HepG2 (cell line): ENCODE results near the gene SLC4A2. TPM values are rescaled to one million over a fixed set of nuclear protein-coding genes. Genes with fewer than 3 reads are reported as not detected.
A peak's percentile ranks its signal among the peaks of the same experiment; 100 is the strongest.

Experiments used
- HBP1 ChIP-seq: IDR thresholded peaks from 2 replicates; pipeline ENCODE4 v1.6.1; 2016; ENCODE audit warnings: low read depth, control low read depth
- HNF4A ChIP-seq: sonication (generic); formaldehyde crosslinking; IDR thresholded peaks from 2 replicates; pipeline ENCODE4 v1.4.0; 2020; ENCODE audit warnings: missing genetic modification reagents
- PITX1 ChIP-seq: sonication (generic); formaldehyde crosslinking; IDR thresholded peaks from 2 replicates; pipeline ENCODE4 v1.5.1; 2020; ENCODE audit warnings: mild to moderate bottlenecking, missing genetic modification reagents
- RCOR2 ChIP-seq: IDR thresholded peaks from 2 replicates; pipeline ENCODE4 v1.6.1; 2016; ENCODE audit warnings: missing biosample characterization, missing genetic modification reagents
- RELA ChIP-seq: sonication (generic); formaldehyde crosslinking; IDR thresholded peaks from 2 replicates; pipeline ENCODE4 v1.4.0; 2020; ENCODE audit warnings: missing genetic modification reagents
- SMYD3 ChIP-seq: sonication (generic); formaldehyde crosslinking; IDR thresholded peaks from 2 replicates; pipeline ENCODE4 v1.8.1; 2023; ENCODE audit warnings: mild to moderate bottlenecking, missing genetic modification reagents
- SNAPC4 ChIP-seq: sonication (generic); formaldehyde crosslinking; IDR thresholded peaks from 2 replicates; pipeline ENCODE4 v1.4.0; 2020; ENCODE audit warnings: mild to moderate bottlenecking, missing genetic modification reagents
- ZBTB21 ChIP-seq: sonication (generic); formaldehyde crosslinking; IDR thresholded peaks from 2 replicates; pipeline ENCODE4 v1.4.0; 2020; ENCODE audit warnings: missing genetic modification reagents
- ZNF318 ChIP-seq: sonication (generic); formaldehyde crosslinking; IDR thresholded peaks from 2 replicates; pipeline ENCODE4 v1.4.0; 2020; ENCODE audit warnings: mild to moderate bottlenecking, missing genetic modification reagents
- polyA plus RNA-seq, 8 experiments: library from polyadenylated mRNA; depleted of rRNA in 3 of 8; stranded (reverse) in 7 of 8; unstranded in 1 of 8; fragments of >200 nt; fragmentation: Illumina TruSeq in 4 of 8; extraction: Trizol in 4 of 8; gene quantifications; 2 replicates each; pipeline versions ENCODE4 v1.2.1 to v1.2.3, GENCODE V29; 2011 to 2016; ENCODE audit warnings: low read depth in 4 of 8, missing spikeins in 1 of 8, mixed read lengths in 1 of 8; ENCODE audit not compliant: insufficient read depth in 1 of 8
- total RNA-seq, 5 experiments: library from RNA; depleted of rRNA; stranded (reverse); fragments of >200 nt; fragmentation: Illumina TruSeq; extraction: Trizol; gene quantifications; 2 replicates each; pipeline ENCODE4 v1.2.3, GENCODE V29; 2016; ENCODE audit warnings: low read depth in 1 of 5
- TF ChIP-seq, protein P1 (sequence below): sonication (generic); formaldehyde crosslinking; IDR thresholded peaks from 2 replicates; pipeline ENCODE4 v1.8.0; 2022; ENCODE audit warnings: missing genetic modification reagents, mild to moderate bottlenecking, inconsistent platforms, borderline replicate concordance
- TF ChIP-seq, protein P2 (sequence below): sonication (generic); formaldehyde crosslinking; IDR thresholded peaks from 2 replicates; pipeline ENCODE4 v1.8.0; 2022; ENCODE audit warnings: mild to moderate bottlenecking, missing genetic modification reagents, borderline replicate concordance

SLC4A2 gene
- total and polyA plus RNA-seq, 2 of the 13 experiments (the other 11 are each of a cell fraction or from before 2014, with no cell fraction given), result 51.9 to 73.4 TPM

DNA sequence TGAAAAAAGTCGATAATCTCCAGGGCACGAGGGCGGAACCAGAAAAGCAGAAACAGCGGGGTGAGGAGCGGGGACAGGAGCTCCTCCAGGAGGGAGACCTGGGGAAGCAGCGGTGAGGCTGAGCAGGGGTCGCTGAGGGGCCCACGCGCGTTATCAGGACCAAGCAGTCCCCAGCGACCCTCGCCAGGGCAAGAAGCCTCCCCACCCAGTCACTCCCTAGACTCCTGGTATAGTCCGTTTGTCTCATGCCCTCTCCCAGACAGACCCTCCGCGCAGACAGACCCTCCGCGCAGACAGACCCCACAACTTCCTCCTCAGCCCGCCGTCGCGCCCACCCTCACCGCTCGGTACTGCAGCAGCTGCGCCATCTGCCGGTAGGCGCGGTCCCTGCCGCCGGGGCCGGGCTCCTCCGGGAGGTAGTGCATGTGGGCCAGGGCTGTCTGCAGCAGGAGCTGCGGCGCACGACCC lies 41.4 kb upstream of the SLC4A2 start (continued):
- no peak for TF ChIP-seq HNF4A (CRISPR knock-in tag)
- TF ChIP-seq SMYD3 (CRISPR knock-in tag), result no peak
- TF ChIP-seq, protein P1, sequence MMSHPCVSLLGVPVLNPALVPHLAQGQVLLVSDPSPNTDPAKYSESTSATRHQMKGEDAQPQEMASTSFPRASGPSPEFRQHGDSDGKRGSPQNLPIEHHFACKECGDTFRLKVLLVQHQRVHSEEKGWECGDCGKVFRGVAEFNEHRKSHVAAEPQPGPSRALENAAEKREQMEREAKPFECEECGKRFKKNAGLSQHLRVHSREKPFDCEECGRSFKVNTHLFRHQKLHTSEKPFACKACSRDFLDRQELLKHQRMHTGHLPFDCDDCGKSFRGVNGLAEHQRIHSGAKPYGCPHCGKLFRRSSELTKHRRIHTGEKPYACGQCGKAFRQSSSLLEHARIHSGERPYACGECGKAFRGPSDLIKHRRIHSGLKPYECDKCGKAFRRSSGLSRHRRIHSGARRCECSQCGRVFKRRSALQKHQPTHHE (CRISPR knock-in tag), result no peak
- TF ChIP-seq, protein P2, sequence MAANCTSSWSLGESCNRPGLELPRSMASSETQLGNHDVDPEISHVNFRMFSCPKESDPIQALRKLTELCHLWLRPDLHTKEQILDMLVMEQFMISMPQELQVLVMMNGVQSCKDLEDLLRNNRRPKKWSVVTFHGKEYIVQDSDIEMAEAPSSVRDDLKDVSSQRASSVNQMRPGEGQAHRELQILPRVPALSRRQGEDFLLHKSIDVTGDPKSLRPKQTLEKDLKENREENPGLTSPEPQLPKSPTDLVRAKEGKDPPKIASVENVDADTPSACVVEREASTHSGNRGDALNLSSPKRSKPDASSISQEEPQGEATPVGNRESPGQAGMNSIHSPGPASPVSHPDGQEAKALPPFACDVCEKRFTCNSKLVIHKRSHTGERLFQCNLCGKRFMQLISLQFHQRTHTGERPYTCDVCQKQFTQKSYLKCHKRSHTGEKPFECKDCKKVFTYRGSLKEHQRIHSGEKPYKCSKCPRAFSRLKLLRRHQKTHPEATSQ (CRISPR knock-in tag), result no peak
- TF ChIP-seq SNAPC4, result 0 out of 2 replicates have a peak, but pooled peaks have one; percentile 42
- TF ChIP-seq ZBTB21 (CRISPR knock-in tag), result no peak
- TF ChIP-seq RCOR2 (CRISPR knock-in tag), result no peak
- no peak for TF ChIP-seq RELA
- no peak for TF ChIP-seq HBP1 (CRISPR knock-in tag)
- TF ChIP-seq PITX1 (CRISPR knock-in tag), result no peak
- TF ChIP-seq ZNF318 (CRISPR knock-in tag), result no peak
